Liver (tissue), 9 donors: Measurements from ENCODE around the gene CDKN2AIPNL. TPM values are rescaled to one million over a fixed set of nuclear protein-coding genes. Genes with fewer than 3 reads are reported as not detected.

Experiments used
- DNase-seq: peaks from one replicate; pipeline ENCODE4 v3.0.0-alpha.2; 2017; ENCODE audit warnings: low spot score
- H3K27ac ChIP-seq, 2 donors: one replicate each; pipeline ENCODE4 v1.7.0; 2013; ENCODE audit warnings: inconsistent platforms in 2 of 2, low read length in 2 of 2, control low read depth in 1 of 2, low read depth in 1 of 2, mild to moderate bottlenecking in 1 of 2
- H3K27me3 ChIP-seq, 4 donors: one replicate each; pipeline versions ENCODE4 v1.6.1 to v1.7.0; 2013; ENCODE audit warnings: low read length in 3 of 4, inconsistent platforms in 1 of 4, mild to moderate bottlenecking in 1 of 4, moderate library complexity in 1 of 4; ENCODE audit not compliant: control insufficient read depth in 4 of 4, insufficient read depth in 4 of 4
- H3K36me3 ChIP-seq, 4 donors: one replicate each; pipeline versions ENCODE4 v1.6.1 to v1.7.0; 2013; ENCODE audit warnings: low read length in 3 of 4, mild to moderate bottlenecking in 3 of 4, low read depth in 1 of 4, moderate library complexity in 1 of 4; ENCODE audit not compliant: control insufficient read depth in 4 of 4, insufficient read depth in 3 of 4
- H3K4me1 ChIP-seq, 4 donors: one replicate each; pipeline versions ENCODE4 v1.6.1 to v1.7.0; 2013; ENCODE audit warnings: low read length in 3 of 4, mild to moderate bottlenecking in 3 of 4, moderate library complexity in 1 of 4; ENCODE audit not compliant: control insufficient read depth in 4 of 4, insufficient read depth in 4 of 4
- H3K4me3 ChIP-seq, 3 donors: one replicate each; pipeline versions ENCODE4 v1.6.1 to v1.7.0; 2013; ENCODE audit warnings: low read length in 3 of 3, control low read depth in 1 of 3, low read depth in 1 of 3, mild to moderate bottlenecking in 1 of 3
- H3K9ac ChIP-seq, 2 donors: one replicate each; pipeline ENCODE4 v1.7.0; 2013; ENCODE audit warnings: low read length in 2 of 2, mild to moderate bottlenecking in 2 of 2, moderate library complexity in 2 of 2, control low read depth in 1 of 2, low read depth in 1 of 2
- H3K9me3 ChIP-seq, 4 donors: one replicate each; pipeline versions ENCODE4 v1.6.1 to v1.7.0; 2013; ENCODE audit warnings: low read length in 3 of 4; ENCODE audit not compliant: control insufficient read depth in 4 of 4
- ATF3 ChIP-seq: IDR thresholded peaks from 2 replicates; pipeline ENCODE4 v1.6.1; 2016; ENCODE audit warnings: antibody characterized with exemption
- CTCF ChIP-seq: fragments of 150-350 bp; IDR thresholded peaks from 2 replicates; pipeline ENCODE4 v1.5.1; 2017; ENCODE audit warnings: improper control_type of control experiment, low read depth, low read length; ENCODE audit not compliant: missing input control
- EGR1 ChIP-seq, 2 donors: IDR thresholded peaks; 2 replicates each; pipeline ENCODE4 v1.6.1; 2016 to 2018; ENCODE audit warnings: antibody characterized with exemption in 2 of 2, low read depth in 2 of 2
- FOXA1 ChIP-seq: IDR thresholded peaks from 2 replicates; pipeline ENCODE4 v1.6.1; 2016; ENCODE audit warnings: antibody characterized with exemption
- GABPA ChIP-seq, 2 donors: IDR thresholded peaks in 1 of 2; conservative IDR thresholded peaks in 1 of 2; 2 replicates each; pipeline ENCODE4 v1.6.1; 2016; ENCODE audit warnings: antibody characterized with exemption in 2 of 2, mild to moderate bottlenecking in 1 of 2, moderate library complexity in 1 of 2
- HNF4A ChIP-seq, 2 donors: conservative IDR thresholded peaks; 2 replicates each; pipeline ENCODE4 v1.6.1; 2016; ENCODE audit warnings: antibody characterized with exemption in 2 of 2, mild to moderate bottlenecking in 2 of 2
- HNF4G ChIP-seq: IDR thresholded peaks from 2 replicates; pipeline ENCODE4 v1.6.1; 2016; ENCODE audit warnings: antibody characterized with exemption
- JUND ChIP-seq, 2 donors: IDR thresholded peaks; 2 replicates each; pipeline ENCODE4 v1.6.1; 2016; ENCODE audit warnings: antibody characterized with exemption in 2 of 2
- MAX ChIP-seq: IDR thresholded peaks from 2 replicates; pipeline ENCODE4 v1.6.1; 2016; ENCODE audit warnings: antibody characterized with exemption
- NR2F2 ChIP-seq: IDR thresholded peaks from 2 replicates; pipeline ENCODE4 v1.6.1; 2016; ENCODE audit warnings: antibody characterized with exemption
- RAD21 ChIP-seq, 2 donors: IDR thresholded peaks; 2 replicates each; pipeline ENCODE4 v1.6.1; 2016; ENCODE audit warnings: antibody characterized with exemption in 2 of 2, mild to moderate bottlenecking in 2 of 2
- REST ChIP-seq: IDR thresholded peaks from 2 replicates; pipeline ENCODE4 v1.6.1; 2016; ENCODE audit warnings: antibody characterized with exemption, mild to moderate bottlenecking
- RXRA ChIP-seq, 2 donors: IDR thresholded peaks; 2 replicates each; pipeline ENCODE4 v1.6.1; 2017 to 2018; ENCODE audit warnings: antibody characterized with exemption in 2 of 2, mild to moderate bottlenecking in 1 of 2
- TAF1 ChIP-seq: conservative IDR thresholded peaks from 2 replicates; pipeline ENCODE4 v1.6.1; 2016; ENCODE audit warnings: antibody characterized with exemption, mild to moderate bottlenecking
- YY1 ChIP-seq: IDR thresholded peaks from 2 replicates; pipeline ENCODE4 v1.6.1; 2016; ENCODE audit warnings: antibody characterized with exemption, mild to moderate bottlenecking
- ZBTB33 ChIP-seq: IDR thresholded peaks from 2 replicates; pipeline ENCODE4 v1.6.1; 2016; ENCODE audit warnings: antibody characterized with exemption
- whole genome bisulfite sequencing: extraction: QIAGEN DNeasy Blood & Tissue Kit; methylation state at CpG from one replicate; pipeline ENCODE4 v1.1.7; 2013; 5-methylcytosine and 5-hydroxymethylcytosine counted together
- polyA plus RNA-seq, 2 donors: library from polyadenylated mRNA; stranded (reverse) in 1 of 2; unstranded in 1 of 2; fragments of 200-250 nt in 1 of 2; fragments of >200 nt in 1 of 2; fragmentation: Nextera tagmentation in 1 of 2; extraction: Ambion mirVana in 1 of 2; gene quantifications; one replicate each; pipeline versions ENCODE4 v1.2.1 to v1.2.3, GENCODE V29; 2013 to 2015
- total RNA-seq, 2 donors: library from RNA; depleted of rRNA; stranded (reverse); fragments of >200 nt; gene quantifications; one replicate each; pipeline ENCODE4 v1.2.3, GENCODE V29; 2014
- donor health status: healthy.
- donor health status: healthy.
- donor health status: healthy.
- donor health status: healthy.
- donor health status: healthy.

CDKN2AIPNL gene
- total and polyA plus RNA-seq, 4 donors: 7.2 to 13.3 (median 9.3) TPM

- no peak for TF ChIP-seq YY1
- no peak for TF ChIP-seq RXRA (IDR thresholded peaks at IDR 0.05)
- no peak for TF ChIP-seq ZBTB33
- no peak for TF ChIP-seq HNF4G
- Histone ChIP-seq H3K27me3 (no peaks in the 10 kb centered on the region), H3K36me3 (no peaks in the 10 kb centered on the region), H3K9me3 (no peaks in the 10 kb centered on the region), H3K4me1 (no peaks in the 10 kb centered on the region), H3K9ac (no peak overlapping the region), H3K4me3 (no peak overlapping the region), H3K27ac (no peak overlapping the region)
- no peak for DNase-seq
- 84% methylated on average over 10 of the region's 10 CpGs for WGBS
These were observed 46.7 kb upstream of the CDKN2AIPNL start for GRCh38 chr5:134458234-134459009.

- TF ChIP-seq NR2F2 (no peak), ATF3 (no peak), TAF1 (no peak), GABPA (IDR thresholded peaks at IDR 0.05 in 1 of 2, conservative IDR thresholded peaks at IDR 0.05 in 1 of 2) (no peak), RAD21 (IDR thresholded peaks at IDR 0.05) (no peak), RXRA (IDR thresholded peaks at IDR 0.05) (no peak), FOXA1 (no peak), REST (no peak), HNF4A (conservative IDR thresholded peaks at IDR 0.05) (no peak), JUND (IDR thresholded peaks at IDR 0.05) (no peak), CTCF (no peak), HNF4G (no peak), EGR1 (IDR thresholded peaks at IDR 0.05; ENCODE audit: low read depth in 2 of 2) (no peak), MAX (no peak)
- Histone ChIP-seq H3K4me1 (no peaks in the 10 kb centered on the region), H3K9ac (no peak overlapping the region), H3K27me3 (no peaks in the 10 kb centered on the region), H3K36me3 (no peaks in the 10 kb centered on the region), H3K4me3 (no peak overlapping the region), H3K27ac (no peak overlapping the region), H3K9me3 (no peaks in the 10 kb centered on the region)
- 98% methylated on average over 3 of the region's 3 CpGs for WGBS
- DNase-seq: no peak
These were observed 46.1 kb upstream of the CDKN2AIPNL start for GRCh38 chr5:134457801-134458200.
